ENCODE data around the gene EPB41L5.
"Not testable (repeated sequence)": the region's sequence is repeated elsewhere in the genome, so short reads cannot be mapped to it uniquely, and the experiment has no call there.

Gene EPB41L5

DNA sequence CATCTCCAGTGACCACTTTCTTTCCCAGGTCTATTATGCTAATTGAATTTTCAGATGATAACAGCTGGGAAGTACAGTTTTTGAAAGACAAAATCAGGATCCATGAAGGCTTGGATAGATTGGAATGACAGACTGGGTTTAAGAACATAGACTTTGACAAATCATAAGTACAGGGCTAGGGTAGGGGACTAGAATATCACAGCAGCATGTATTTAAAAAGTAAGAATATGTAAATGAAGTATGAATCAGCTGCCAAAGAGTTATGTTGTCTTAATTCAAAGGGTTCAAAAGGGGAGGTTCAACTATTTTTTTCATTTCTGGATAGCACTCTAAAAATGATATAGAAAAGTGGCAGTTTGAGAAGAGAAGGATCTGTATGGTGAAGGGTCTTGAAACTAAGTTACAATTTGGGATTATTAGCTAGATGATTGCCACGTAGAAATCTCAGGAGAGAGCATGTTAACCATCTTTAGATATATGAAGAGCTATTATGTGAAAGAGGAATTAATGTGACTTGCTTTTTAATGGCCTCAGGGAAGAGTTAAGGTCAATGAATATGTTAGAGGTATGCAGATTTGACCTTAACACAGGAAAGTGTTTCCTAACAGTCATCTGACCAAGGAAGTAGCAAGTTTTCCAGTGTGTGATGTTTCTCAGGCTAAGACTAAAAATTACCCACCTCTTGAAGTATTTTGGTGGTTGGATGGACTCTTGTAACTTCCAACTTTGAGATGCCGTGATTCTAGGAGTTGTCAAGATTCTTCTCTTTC, 128.6 kb downstream of the EPB41L5 start:
- no peak for DNase-seq (ENCODE audit: low spot score)

DNA sequence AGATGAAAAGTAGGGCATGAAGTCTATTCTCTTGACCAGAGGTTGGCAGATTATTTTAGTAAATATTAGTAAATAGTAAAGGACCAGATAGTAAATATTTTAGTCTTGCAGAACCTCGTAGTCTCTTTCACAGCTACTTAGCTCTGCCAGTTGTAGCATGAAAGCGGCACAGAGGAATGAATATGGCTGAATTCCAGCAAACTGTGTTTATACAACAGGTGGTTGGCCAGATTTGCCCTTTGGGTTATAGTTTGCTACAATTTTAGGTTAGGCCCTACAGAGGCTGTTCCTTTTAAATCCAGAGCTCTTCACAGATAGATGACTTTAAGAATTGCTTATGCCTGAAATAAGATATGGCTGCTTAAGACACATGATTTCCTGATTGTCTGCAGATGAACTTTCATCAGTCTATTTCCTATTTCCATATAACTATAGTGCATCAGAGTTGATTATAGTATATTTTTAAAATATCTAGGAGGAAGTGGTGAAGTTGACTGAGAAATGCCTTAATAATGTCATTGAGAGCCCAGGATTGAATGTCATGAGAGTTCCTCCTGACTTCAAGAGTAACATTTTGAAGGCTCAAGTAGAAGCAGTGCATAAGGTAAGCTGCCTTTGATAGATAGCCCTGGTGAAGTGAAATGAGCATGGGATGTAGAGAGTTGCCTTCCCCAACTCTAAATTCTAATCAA, 129.8 kb downstream of the EPB41L5 start:
- DNase-seq (ENCODE audit: low spot score) = no peak

DNA sequence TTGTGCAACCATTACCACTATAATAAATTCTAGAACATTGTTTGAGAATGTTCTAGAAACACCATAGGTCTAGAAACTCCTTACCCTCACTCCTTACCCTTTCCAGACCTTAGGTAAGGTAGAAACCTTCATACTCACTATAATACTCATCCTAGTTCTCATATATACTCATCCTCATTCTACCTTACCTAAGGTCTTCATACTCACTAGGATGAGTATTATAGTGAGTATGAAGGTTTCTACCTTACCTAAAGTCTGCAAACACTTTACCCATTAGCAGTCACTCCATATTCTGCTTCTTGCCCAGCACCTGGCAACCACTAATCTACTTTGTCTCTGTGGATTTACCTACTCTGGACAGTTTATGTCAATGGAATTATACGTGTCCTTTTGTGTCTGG, 135.4 kb downstream of the EPB41L5 start:
- no peak for DNase-seq (ENCODE audit: low spot score)

DNA sequence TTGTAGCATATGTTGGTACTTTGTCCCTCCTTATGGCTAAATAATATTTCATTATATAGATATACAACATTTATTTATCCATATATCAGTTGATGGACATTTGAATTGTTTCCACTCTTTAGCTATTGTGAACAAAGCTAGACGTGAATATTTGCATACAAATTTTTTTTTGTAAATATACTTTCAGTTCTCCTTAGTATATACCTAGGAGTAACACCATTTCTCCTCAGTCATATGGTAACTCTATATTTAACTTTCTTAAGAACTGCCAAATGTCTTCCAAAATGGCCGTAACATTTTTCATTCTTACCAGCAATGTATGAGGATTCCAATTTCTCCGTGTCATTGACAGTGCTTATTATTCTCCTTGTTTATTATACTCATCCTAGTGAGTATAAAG, 135.8 kb downstream of the EPB41L5 start:
- DNase-seq (ENCODE audit: low spot score) = no peak

DNA sequence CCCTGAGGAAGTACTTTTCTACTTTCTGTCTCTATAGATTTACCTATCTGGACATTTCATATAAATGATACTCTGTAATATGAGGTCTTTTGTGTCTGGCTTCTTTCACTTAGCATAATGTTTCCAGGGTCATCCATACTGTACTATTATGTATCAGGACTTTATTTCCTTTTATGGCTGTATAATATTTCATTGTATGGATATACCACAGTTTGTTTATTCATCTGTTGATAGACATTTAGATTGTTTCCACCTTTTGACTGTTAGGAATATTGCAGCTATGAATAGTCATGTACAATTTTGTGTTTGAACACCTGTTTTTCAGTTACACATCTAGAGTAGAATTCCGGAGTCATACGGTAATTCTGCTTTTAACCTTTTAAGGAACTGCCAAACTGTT, 136.5 kb downstream of the EPB41L5 start:
- no peak for DNase-seq (ENCODE audit: low spot score)

DNA sequence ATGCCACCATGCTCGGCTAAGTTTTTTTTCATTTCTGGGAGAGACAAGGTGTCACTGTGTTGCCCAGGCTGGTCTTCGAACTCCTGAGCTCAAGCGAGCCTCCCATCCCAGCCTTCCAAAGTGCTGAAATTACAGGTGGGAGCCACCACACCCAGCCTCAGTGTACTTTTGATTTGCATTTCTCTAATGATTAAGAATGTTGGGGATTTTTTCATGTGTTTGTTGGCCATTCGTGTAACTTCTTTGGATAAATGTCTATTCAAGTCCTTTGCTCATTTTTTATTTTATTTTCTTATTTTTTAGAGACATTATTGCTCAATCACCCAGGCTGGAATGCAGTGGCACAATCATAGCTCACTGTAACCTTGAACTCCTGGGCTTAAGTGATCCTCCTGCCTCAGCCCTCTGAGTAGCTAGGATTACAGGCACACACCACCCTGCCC, 137.2 kb downstream of the EPB41L5 start:
- DNase-seq (ENCODE audit: low spot score) = no peak

DNA sequence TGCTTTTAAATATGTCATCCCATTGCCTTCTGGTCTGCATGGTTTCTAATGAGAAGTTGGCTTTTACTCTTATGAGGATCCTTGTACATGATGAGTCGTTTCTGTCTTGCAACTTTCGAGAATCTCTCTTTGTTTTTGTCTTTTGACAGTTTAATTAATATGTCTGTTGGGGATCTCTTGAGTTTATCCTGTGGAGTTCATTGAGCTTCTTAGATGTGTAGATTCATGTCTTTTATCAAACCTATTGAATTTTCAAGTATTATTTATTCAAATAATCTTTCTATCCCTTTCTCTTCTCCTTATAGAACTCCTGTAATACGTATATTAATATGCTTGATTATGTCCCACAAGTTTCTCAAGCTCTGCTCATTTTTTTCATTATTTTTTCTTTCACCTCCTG, 142.4 kb downstream of the EPB41L5 start:
- no peak for DNase-seq (ENCODE audit: low spot score)

DNA sequence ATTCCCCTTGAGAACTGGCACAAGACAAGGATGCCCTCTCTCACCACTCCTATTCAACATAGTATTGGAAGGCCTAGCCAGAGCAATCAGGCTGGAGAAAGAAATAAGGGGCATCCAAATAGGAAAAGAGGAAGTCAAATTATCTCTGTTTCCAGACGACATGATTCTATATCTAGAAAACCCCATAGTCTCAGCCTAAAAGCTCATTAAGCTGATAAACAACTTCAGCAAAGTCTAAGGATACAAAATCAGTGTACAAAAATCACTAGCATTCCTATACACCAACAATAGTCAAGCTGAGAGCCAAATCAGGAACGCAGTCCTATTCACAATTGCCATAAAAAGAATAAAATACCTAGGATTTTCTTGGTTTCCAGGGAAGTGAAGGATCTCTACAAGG, 145.8 kb downstream of the EPB41L5 start:
- not testable (repeated sequence) for DNase-seq (ENCODE audit: low spot score)

DNA sequence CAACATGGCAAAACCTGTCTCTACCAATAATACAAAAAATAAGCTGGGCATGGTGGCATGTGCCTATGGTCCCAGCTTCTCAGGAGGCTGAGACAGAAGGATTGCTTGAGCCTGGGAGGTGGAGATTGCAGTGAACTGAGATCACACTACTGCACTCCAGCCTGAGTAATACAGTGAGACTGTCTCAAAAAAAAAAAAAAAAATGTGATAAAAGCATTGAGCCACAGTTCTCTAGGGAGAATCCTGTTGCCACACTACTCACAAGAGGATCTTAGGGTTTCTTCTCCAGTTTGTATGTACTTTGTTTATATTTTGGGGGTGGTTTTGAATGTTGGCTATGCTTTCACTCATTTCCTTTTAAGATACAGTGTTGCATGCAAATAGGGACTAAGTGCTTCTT, 148.3 kb downstream of the EPB41L5 start:
- DNase-seq (ENCODE audit: low spot score) = no peak

DNA sequence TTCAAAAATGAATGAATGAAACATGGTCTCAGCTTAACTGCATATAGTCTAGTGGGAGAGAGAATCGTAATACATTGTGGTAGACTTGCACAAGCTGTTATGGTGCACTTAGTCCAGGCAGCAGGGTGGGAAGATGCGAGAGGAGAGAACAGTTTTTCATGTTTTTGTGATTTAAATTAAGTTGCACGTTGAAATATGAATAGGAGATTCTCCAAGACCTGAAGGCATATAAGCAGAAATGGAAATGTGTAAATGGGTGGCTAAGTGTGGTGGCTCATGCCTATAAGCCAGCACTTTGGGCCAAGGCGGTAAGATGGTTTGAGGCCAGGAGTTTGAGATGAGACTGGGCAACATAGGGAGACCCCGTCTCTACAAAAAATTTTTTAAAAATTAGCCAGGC, 149.8 kb downstream of the EPB41L5 start:
- DNase-seq (ENCODE audit: low spot score) = no peak

DNA sequence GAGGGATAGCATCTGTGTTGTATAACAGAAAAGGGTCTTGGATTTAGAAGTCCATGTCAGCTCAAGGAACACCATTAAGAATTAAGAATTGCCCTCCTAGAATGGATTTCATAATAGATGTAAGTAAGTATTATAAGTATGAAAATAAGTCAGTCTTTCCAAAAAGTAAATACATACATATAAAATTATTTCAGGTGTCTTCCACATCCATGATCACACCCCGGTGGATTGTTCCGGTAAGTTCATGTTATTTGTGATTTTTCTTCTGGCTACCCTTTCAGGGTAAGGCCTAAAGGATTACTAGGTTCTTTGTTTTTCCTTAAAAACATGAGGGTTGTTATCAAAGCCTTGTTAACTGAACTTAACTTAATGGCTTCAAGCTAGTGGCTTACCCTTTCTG, 154.4 kb downstream of the EPB41L5 start:
- no peak for DNase-seq (ENCODE audit: low spot score)

DNA sequence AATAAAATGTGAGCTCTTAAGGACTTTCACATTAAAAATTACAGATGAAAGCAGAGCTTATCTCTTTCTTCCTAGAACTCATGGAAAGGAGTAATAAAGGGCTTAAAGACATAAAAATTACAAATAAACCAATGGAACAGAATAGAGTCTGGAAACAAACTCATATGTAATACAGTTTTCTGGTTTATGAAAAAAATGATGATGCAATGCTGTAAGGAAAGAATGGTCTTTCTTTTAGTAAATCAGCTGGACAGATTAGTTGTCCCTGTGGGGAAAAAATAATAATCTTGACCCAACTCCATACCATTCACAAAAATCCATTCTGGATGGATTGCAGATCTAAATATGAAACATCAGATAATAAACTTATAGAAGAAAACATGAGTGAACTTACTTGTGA, 156.1 kb downstream of the EPB41L5 start:
- no peak for DNase-seq (ENCODE audit: low spot score)

DNA sequence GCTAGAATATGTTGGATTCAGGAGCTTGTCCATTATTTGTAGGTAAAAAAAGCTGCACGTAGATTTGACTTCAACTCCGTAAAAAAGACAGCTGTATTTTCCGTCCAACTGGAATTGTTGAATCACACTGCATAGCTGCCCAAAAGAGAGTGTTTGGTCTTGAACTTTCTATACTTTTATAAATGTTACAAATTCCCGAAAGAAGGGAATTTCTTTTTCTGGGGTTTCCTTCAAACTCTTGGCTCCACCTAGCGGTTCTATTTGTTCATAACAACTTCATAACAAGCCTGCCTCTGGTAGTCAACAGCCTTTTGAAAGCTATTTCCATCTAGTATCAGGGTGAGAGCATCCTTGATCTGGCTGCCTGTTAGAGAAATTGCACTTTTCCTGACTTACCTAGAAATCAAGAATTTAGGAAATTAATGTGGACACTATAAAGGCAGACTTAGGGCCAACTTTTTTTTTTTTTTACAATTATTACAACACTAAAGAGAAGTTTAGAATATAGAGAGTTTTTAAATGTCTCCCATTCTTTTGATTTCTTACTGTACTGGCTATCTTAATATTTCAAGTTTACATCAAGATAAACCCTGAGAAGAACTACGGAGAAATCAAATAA, 162.2 kb downstream of the EPB41L5 start:
- DNase-seq (ENCODE audit: low spot score) = peak; percentile 60

DNA sequence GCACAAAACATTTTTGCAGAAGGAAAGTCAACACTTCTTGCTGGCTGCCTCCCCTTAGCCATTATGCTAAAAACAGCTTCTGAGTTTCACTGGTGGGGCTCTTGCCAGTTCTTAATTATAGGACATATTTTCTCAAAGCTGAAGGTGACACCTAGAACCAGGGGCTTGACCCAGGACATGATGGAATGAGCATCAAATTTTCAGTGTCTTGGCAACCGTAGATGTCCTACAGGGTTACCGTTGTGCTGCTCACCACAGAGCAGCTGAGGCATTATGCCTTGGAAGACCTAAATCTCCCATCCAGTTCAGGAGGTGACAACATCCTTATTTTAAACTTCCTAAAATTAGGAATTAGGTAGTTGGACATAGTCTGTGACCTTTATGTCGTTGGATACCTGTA, 163.6 kb downstream of the EPB41L5 start:
- DNase-seq (ENCODE audit: low spot score) = no peak

DNA sequence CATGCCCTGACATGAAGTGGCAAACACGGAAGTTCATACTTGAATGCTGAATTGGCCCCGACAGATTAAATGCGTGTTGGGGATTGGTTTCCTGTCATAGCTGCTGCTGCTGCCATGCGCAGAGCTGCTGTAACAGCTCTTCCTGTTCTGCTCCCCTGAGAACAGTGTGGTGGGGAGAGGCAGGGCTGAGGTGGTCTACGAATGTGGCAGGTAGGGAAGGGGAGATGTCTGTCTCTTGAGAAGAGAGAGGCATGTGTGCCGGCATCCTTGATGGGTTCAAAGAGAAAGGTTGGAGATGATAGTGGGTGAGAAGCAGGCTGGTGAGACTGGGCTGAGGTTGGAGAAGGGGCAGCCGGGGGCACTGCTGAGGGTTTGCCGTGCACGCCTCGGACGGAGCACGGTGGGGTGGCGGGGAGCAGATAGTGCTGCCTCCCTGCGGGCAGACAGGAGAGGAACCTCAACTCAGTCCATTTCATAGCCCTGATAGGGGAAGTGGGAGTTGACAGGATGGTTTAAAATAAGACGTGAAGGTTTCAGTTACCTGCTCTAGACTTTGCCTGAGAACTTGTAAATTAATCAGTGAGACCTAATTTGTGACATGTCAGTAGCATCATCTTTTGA, 164.2 kb downstream of the EPB41L5 start:
- no peak for DNase-seq (ENCODE audit: low spot score)

DNA sequence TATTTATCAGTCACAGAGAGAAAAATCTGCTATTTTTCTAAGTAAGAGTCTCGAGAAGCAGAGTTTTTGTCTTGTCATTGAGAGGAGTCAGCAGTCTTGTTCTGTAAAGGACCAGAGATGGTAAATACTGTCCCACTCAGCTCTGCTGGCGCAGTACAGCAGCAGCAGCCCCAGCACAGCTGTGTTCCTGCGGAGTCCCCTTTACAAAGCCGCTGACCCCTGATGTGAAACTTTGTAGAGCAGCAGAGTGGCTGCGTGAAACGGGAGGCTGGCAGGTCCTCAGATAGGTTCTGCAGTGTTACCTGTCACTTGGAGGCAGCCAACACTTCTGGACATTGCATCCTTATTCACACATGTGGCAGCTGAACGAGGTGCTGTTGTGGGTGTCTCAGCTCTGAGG, 165.1 kb downstream of the EPB41L5 start:
- no peak for DNase-seq (ENCODE audit: low spot score)

DNA sequence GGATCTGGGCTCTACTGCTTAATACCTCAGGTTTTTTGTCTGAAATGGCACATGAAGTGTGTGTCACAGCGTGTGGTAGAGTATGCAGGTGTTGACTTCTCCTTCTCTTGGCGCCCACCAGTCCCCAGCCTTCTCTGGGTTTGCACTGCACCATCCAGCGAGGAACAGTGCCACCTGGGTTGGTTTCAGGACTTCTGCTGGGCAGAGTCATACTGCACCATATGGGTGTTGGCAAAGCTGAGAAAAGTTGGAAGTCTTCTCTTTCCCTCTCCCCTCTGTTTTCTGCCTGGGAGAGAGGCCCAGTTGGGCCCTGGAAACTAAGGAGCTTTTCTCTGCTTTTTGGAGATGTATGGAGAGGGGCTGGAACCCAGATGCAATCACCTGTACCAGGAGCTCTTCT, 166.5 kb downstream of the EPB41L5 start:
- no peak for DNase-seq (ENCODE audit: low spot score)

DNA sequence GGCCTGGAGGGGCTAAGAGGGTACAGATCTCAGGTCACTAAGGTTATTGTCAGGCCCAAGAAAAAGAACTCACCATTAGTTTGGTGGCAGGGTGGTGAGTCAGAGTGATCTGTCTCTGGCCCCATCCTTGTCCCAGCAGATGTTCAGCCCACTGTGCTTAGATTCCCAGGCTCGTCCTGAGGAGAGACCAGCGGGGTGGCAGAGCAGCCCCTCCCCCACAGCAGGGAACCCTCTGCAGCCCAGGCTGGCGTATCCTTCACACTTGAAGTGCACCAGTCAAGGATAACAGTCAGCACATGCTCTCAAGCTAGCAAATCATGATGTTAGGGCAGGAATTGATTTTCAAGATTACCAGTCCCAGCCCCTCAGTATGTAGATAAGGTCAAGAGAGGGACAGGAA, 167.2 kb downstream of the EPB41L5 start:
- DNase-seq (ENCODE audit: low spot score) = no peak

DNA sequence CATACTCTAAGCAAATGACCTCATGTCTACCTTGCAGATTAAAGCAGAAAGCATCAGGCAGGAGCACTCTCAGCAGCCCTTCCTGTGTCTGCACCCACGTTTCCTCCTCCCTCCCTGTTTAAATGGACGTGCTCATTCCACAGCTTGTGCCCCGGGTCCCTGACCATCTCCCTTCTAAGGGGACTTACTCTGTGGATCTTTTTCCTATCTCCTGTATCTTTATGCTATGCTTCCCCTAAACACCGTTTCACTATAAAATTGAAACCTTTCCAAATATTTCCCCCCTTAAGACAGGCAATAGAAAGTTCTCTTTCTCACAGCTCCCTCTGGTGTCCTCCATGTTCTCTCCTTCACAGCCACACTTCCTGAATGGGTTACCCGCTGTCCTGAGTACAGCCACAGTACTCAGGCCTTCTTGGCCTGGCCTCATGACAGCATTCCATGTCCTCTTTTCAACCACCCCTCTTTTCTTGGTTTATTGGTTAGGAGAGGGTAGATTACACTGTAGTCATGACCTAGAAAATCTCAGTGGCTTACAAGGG, 169.2 kb downstream of the EPB41L5 start:
- no peak for DNase-seq (ENCODE audit: low spot score)

DNA sequence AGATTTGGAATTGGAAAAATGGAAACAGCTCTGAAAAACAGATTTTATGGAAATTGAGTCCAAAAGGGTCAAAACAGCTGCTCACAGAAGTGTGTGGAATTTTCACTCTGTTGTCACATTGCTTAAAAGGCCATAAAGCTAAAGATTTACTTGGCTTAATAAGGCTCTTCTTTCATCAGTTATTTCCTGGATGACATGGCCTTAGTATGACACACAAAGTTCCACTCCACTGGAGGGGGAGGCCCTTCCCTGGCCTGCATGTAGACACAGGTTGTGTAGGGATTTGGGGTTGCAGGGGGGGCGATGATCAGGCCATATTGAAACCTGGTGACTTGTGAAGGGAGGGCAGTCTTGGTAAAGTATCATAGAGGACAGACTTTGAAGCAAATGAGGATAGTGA, 176.3 kb downstream of the EPB41L5 start:
- no peak for DNase-seq (ENCODE audit: low spot score)

DNA sequence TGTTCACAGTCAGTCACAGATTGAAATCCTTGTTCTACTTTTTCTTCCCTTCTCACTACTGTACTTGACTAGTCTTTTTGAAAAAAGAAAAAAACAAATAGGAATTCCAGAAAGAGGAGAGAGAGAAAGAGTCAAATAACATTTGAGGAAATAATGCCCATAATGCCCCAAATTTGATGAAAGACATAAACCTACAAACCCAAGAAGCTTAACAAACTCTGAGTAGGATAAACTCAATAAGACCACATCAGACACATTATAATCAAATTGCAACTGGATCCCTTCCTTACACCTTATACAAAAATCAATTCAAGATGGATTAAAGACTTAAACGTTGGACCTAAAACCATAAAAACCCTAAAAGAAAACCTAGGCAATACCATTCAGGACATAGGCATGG, 179.4 kb downstream of the EPB41L5 start:
- DNase-seq (ENCODE audit: low spot score) = no peak

DNA sequence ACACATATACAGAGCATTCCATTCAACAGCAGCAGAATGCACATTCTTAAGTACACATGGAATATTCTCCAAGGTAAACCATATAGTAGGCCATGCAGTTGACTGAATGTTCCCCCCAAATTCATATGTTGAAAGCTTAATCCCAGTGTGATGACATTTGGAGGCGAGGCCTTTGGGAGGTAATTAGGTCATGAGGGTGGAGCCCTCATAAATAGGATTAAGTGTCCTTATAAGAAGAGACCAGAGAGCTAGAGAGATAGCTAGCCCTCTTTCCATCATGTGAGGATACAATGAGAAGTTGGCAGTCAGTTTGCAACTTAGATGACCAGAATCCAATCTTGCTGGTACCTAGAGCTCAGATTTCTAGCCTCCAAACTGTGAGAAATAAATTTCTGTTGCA, 182.7 kb downstream of the EPB41L5 start:
- no peak for DNase-seq (ENCODE audit: low spot score)
